Right atrium auricular region (tissue), 2 donors: ENCODE measurements around the gene GLI3. TPM values are rescaled to one million over a fixed set of nuclear protein-coding genes. Genes with fewer than 3 reads are reported as not detected.

Source experiments
- DNase-seq: peaks from one replicate; pipeline ENCODE4 v3.0.0-alpha.2; 2019; ENCODE audit warnings: low spot score
- H3K27ac ChIP-seq, 2 donors: fragments of 200-600 bp; sonication (generic); 1 replicate in 1 of 2; 2 replicates in 1 of 2; pipeline ENCODE4 v1.5.1; 2016 to 2019
- H3K27me3 ChIP-seq, 2 donors: fragments of 200-600 bp; sonication (generic); one replicate each; pipeline versions ENCODE4 v1.5.1 to v1.6.0; 2017 to 2019
- H3K36me3 ChIP-seq: fragments of 200-600 bp; sonication (generic); one replicate; pipeline ENCODE4 v1.5.1; 2016
- H3K4me1 ChIP-seq, 2 donors: fragments of 200-600 bp; sonication (generic); one replicate each; pipeline versions ENCODE4 v1.5.1 to v1.6.0; 2017 to 2019
- H3K4me3 ChIP-seq, 2 donors: fragments of 200-600 bp; sonication (generic); 1 replicate in 1 of 2; 2 replicates in 1 of 2; pipeline ENCODE4 v1.5.1; 2017 to 2019; ENCODE audit warnings: mild to moderate bottlenecking in 1 of 2, moderate library complexity in 1 of 2
- H3K9me3 ChIP-seq, 2 donors: fragments of 200-600 bp; sonication (generic); one replicate each; pipeline ENCODE4 v1.5.1; 2019
- total RNA-seq, 2 donors: library from RNA; depleted of rRNA; stranded (reverse); fragments of >200 nt; gene quantifications; one replicate each; pipeline ENCODE4 v1.1.0, GENCODE V29; 2016
- TF ChIP-seq, protein P1 (sequence below), 2 donors: fragments of 200-600 bp; sonication (generic); IDR thresholded peaks; one replicate each; pipeline ENCODE4 v1.5.1; 2019; ENCODE audit warnings: antibody characterized with exemption in 2 of 2

Gene GLI3
- total RNA-seq, 2 donors from 2014 or later = 1.5 to 2.0 TPM

DNA sequence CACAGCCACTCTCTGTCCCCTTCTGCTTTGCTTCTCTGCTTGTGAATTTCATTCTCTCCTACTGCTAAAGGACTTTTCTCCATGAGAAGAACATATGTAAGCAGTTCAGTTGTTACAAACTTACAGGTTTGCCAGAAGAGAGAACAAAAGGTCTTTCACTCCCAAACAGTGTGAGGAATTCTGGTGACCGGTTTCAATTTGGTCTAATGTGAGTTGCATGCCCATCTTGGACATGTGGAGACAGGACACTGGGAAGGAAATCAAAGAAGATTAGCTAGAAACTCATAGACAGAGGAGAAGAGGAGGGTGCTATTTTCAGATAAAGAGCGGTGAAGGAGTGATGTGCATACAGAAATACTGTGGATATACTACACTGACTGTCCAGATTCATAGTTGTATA lies 324.6 kb downstream of the GLI3 start:
- Histone ChIP-seq H3K36me3 (no peaks in the 10 kb centered on the region), H3K4me1 (no peaks in the 10 kb centered on the region), H3K9me3 (no peaks in the 10 kb centered on the region), H3K27ac (no peak overlapping the region), H3K4me3 (no peak overlapping the region), H3K27me3 (no peaks in the 10 kb centered on the region)
- no peak for DNase-seq
- TF ChIP-seq, protein P1, sequence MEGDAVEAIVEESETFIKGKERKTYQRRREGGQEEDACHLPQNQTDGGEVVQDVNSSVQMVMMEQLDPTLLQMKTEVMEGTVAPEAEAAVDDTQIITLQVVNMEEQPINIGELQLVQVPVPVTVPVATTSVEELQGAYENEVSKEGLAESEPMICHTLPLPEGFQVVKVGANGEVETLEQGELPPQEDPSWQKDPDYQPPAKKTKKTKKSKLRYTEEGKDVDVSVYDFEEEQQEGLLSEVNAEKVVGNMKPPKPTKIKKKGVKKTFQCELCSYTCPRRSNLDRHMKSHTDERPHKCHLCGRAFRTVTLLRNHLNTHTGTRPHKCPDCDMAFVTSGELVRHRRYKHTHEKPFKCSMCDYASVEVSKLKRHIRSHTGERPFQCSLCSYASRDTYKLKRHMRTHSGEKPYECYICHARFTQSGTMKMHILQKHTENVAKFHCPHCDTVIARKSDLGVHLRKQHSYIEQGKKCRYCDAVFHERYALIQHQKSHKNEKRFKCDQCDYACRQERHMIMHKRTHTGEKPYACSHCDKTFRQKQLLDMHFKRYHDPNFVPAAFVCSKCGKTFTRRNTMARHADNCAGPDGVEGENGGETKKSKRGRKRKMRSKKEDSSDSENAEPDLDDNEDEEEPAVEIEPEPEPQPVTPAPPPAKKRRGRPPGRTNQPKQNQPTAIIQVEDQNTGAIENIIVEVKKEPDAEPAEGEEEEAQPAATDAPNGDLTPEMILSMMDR (IDR thresholded peaks at IDR 0.05) = no peak

DNA sequence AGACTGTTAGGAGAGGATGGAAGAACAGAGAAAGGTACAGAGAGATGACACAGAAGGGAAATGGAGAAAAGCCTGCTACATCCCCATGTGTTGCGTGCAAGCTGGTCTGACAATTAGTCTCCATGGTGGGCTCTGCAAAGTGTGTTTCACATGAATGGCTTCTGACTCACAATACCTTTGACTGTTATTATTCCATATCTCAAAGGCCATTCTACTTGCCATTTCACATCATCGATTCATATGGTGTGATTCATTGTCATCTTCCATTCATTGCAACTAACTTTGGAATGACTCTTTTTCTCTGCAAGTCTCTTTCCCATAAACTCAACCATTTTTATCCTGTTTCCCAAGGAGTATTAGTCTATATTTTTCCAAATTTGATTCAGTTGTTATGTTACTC lies 325.2 kb downstream of the GLI3 start:
- Histone ChIP-seq H3K27me3 (no peaks in the 10 kb centered on the region), H3K27ac (no peak overlapping the region), H3K4me3 (no peak overlapping the region), H3K9me3 (no peaks in the 10 kb centered on the region), H3K4me1 (no peaks in the 10 kb centered on the region), H3K36me3 (no peaks in the 10 kb centered on the region)
- TF ChIP-seq, protein P1 (IDR thresholded peaks at IDR 0.05) = no peak
- DNase-seq = no peak
